ENCODE results near the gene ACAD10.
A peak's percentile ranks its signal among the peaks of the same experiment; 100 is the strongest.

Gene ACAD10

GRCh38 chr12:111785651-111786050 is 99.8 kb downstream of the ACAD10 start:
- Histone ChIP-seq H3K36me3 (ENCODE audit: control insufficient read depth in 2 of 2, insufficient read depth in 1 of 2, low read length in 2 of 2) (peaks cover 11 to 68% of the 10 kb centered on the region in 2 experiments; a peak in 2 of 3 replicates), H3K27ac (ENCODE audit: extremely low read depth, low read depth, low read length) (no peak overlapping the region), H3K4me1 (ENCODE audit: control insufficient read depth, insufficient read depth, low read length) (no peaks in the 10 kb centered on the region), H3K9me3 (ENCODE audit: control insufficient read depth, insufficient read depth, low read depth, low read length) (no peaks in the 10 kb centered on the region), H3K4me3 (ENCODE audit: low read depth, low read length) (no peak overlapping the region)
- POLR2A ChIA-PET: no interaction called here
- TF ChIP-seq ZNF624 (tag by site-specific recombination; IDR thresholded peaks at IDR 0.05) (no peak), ZNF19 (tag by site-specific recombination; IDR thresholded peaks at IDR 0.05; ENCODE audit: low read depth) (no peak), ZNF248 (tag by site-specific recombination; IDR thresholded peaks at IDR 0.05) (no peak), PRDM1 (tag by site-specific recombination; IDR thresholded peaks at IDR 0.05) (no peak), ZFP3 (tag by site-specific recombination; IDR thresholded peaks at IDR 0.05; ENCODE audit: low read depth) (no peak), PATZ1 (tag by site-specific recombination; IDR thresholded peaks at IDR 0.05) (no peak), MEIS1 (CRISPR knock-in tag; IDR thresholded peaks at IDR 0.05; ENCODE audit: borderline replicate concordance) (no peak), KLF1 (tag by site-specific recombination; IDR thresholded peaks at IDR 0.05) (no peak), ZNF354C (tag by site-specific recombination; IDR thresholded peaks at IDR 0.05; ENCODE audit: borderline replicate concordance, low read depth) (no peak), YY1 (tag by site-specific recombination; IDR thresholded peaks at IDR 0.05) (no peak), KLF8 (tag by site-specific recombination; IDR thresholded peaks at IDR 0.05) (no peak)
- TF ChIP-seq, protein P1, sequence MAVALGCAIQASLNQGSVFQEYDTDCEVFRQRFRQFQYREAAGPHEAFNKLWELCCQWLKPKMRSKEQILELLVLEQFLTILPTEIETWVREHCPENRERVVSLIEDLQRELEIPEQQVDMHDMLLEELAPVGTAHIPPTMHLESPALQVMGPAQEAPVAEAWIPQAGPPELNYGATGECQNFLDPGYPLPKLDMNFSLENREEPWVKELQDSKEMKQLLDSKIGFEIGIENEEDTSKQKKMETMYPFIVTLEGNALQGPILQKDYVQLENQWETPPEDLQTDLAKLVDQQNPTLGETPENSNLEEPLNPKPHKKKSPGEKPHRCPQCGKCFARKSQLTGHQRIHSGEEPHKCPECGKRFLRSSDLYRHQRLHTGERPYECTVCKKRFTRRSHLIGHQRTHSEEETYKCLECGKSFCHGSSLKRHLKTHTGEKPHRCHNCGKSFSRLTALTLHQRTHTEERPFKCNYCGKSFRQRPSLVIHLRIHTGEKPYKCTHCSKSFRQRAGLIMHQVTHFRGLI (tag by site-specific recombination; IDR thresholded peaks at IDR 0.05): no peak
- CTCF ChIA-PET: interaction anchor here (0.6 to 1.8 kb wide), 5 partner anchors 27 to 1048 kb away, joined by 3 to 12 read pairs (median 3); no protein-coding TSS in a partner anchor

GRCh38 chr12:111788178-111788654 is 102.4 kb downstream of the ACAD10 start:
- no peak overlapping the region for H3K27ac ChIP-seq (ENCODE audit: extremely low read depth, low read depth, low read length)
- no peaks in the 10 kb centered on the region for H3K4me1 ChIP-seq (ENCODE audit: control insufficient read depth, insufficient read depth, low read length)
- H3K4me3 ChIP-seq (ENCODE audit: low read depth, low read length): no peak overlapping the region
- peaks cover 16 to 76% of the 10 kb centered on the region in 2 experiments; a peak in 2 of 3 replicates for H3K36me3 ChIP-seq (ENCODE audit: control insufficient read depth in 2 of 2, insufficient read depth in 1 of 2, low read length in 2 of 2)
- no peaks in the 10 kb centered on the region for H3K9me3 ChIP-seq (ENCODE audit: control insufficient read depth, insufficient read depth, low read depth, low read length)
- POLR2A ChIA-PET: no interaction called here
- CTCF ChIA-PET: no interaction called here
- TF ChIP-seq ZNF23 (tag by site-specific recombination; IDR thresholded peaks at IDR 0.05; ENCODE audit: borderline replicate concordance) (no peak), PATZ1 (tag by site-specific recombination; IDR thresholded peaks at IDR 0.05) (0 out of 2 replicates have a peak, but pooled peaks have one; percentile 16), PRDM10 (tag by site-specific recombination; IDR thresholded peaks at IDR 0.05) (peak; percentile 70), ZNF580 (tag by site-specific recombination; IDR thresholded peaks at IDR 0.05) (no peak), ZNF621 (tag by site-specific recombination; IDR thresholded peaks at IDR 0.05) (no peak), SCRT1 (tag by site-specific recombination; IDR thresholded peaks at IDR 0.05; ENCODE audit: borderline replicate concordance) (0 out of 2 replicates have a peak, but pooled peaks have one; percentile 53), ZNF654 (tag by site-specific recombination; IDR thresholded peaks at IDR 0.05; ENCODE audit: low read depth) (peak; percentile 49), SCRT2 (tag by site-specific recombination; IDR thresholded peaks at IDR 0.05) (peak; percentile 85), ZBTB20 (tag by site-specific recombination; IDR thresholded peaks at IDR 0.05) (no peak), ZIC2 (tag by site-specific recombination; IDR thresholded peaks at IDR 0.05) (peak; percentile 86), ZNF138 (tag by site-specific recombination; IDR thresholded peaks at IDR 0.05; ENCODE audit: borderline replicate concordance) (no peak), ZNF792 (tag by site-specific recombination; IDR thresholded peaks at IDR 0.05) (0 out of 2 replicates have a peak, but pooled peaks have one; percentile 66)
- TF ChIP-seq, protein P2, sequence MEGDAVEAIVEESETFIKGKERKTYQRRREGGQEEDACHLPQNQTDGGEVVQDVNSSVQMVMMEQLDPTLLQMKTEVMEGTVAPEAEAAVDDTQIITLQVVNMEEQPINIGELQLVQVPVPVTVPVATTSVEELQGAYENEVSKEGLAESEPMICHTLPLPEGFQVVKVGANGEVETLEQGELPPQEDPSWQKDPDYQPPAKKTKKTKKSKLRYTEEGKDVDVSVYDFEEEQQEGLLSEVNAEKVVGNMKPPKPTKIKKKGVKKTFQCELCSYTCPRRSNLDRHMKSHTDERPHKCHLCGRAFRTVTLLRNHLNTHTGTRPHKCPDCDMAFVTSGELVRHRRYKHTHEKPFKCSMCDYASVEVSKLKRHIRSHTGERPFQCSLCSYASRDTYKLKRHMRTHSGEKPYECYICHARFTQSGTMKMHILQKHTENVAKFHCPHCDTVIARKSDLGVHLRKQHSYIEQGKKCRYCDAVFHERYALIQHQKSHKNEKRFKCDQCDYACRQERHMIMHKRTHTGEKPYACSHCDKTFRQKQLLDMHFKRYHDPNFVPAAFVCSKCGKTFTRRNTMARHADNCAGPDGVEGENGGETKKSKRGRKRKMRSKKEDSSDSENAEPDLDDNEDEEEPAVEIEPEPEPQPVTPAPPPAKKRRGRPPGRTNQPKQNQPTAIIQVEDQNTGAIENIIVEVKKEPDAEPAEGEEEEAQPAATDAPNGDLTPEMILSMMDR (tag by site-specific recombination; IDR thresholded peaks at IDR 0.05): peak; percentile 81

Data from HEK293 (cell line).